ENCODE data around the gene FRMD5.

The FRMD5 gene

DNA sequence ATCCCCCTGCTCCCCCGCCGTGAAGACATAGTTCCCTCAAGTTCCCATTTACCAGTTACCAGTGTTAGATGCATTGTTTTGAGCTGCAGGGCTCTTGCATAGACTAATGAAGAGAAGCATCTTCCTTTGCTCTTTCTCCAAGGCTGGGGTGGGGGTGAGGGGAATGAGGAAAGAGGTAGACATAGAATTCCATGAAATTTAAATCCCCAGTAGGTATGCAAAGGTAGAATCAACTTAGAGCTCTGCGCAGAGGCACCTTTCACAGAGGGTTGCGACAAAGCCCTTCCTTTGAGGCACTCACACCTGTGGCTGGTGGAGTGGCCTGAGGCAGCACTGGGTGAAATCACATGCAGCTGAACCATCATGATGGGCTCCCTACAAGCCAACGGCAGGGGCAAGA is 266.9 kb downstream of the FRMD5 start:
- no peak for DNase-seq (ENCODE audit: low read depth in 2 of 2)

DNA sequence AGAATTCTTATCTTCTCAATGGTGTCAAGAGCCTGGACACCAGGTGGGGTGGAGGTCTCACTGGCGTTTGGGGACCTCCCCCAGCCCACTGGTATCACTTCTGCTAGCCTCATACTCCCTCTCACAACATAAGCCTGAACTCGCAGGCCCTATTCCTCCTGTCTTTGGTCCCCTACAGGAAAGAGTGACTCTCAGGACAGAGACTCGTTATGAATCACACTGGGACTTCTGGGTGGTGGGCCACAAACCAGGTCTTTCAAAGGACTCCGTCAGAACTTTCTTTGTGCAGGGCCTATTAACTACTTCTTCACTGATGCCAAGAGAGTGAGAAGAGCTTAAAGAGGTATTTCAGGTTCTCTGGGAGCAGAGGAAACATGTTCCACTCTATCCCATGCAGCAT is 267.9 kb downstream of the FRMD5 start:
- no peak for DNase-seq (ENCODE audit: low read depth in 2 of 2)

DNA sequence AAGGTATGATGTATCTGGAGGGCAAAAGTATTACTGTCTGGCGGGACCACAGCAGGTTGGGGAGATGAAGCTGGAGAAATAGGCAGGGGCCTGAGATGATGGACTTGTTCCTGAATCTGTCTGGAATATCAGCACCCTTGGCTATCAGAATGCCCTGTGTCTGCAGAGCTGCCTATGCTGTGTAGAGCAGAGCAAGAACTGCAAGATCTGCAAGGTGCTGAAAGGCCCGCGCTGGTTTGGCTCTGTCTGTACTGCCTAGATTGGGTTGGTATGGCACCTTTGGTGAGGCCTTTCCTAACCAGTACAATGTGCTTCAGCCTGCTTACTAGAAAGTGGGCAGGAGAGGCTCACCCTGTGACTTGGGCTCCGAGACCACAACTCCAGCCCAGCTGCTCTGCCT is 271.5 kb downstream of the FRMD5 start:
- DNase-seq (ENCODE audit: low read depth in 2 of 2) = no peak

DNA sequence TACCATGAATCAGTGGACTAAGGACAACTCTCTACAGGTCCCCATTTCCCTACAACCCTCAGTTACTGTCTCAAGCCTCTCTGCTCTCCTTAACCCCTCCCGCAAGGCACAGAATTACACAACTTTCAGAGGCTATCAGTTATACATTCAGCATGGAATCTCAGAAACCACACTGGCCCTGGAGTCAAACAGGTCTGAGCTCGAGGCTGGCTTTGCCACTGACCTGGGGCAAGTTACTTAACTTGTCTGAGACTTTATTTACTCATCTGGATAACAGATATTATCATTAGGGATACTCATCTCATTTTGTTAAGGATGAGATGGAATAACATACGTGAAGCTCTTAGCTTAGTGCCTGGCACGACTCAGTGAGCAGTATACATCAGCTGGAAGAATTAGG is 273.1 kb downstream of the FRMD5 start:
- DNase-seq (ENCODE audit: low read depth in 2 of 2) = no peak

DNA sequence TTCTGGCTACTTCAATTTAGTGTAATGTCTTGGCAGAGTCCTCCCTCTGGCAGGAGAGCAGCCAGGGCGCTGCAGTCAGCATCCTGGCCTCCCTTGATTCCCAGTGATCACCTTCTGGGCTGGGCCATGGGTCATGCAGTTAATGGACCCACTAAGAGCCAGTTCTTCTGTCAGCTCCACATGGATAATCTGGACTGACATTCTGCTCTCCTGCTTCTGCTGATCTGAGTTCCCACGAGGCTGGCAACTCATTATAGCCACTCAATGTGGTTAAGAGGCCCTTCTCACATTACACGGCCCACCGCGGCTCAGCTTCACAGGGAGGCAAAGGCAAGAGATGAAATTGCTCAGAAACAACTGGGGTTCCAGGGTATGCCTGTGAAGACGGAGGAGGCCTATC is 274.3 kb downstream of the FRMD5 start:
- DNase-seq (ENCODE audit: low read depth in 2 of 2) = no peak

DNA sequence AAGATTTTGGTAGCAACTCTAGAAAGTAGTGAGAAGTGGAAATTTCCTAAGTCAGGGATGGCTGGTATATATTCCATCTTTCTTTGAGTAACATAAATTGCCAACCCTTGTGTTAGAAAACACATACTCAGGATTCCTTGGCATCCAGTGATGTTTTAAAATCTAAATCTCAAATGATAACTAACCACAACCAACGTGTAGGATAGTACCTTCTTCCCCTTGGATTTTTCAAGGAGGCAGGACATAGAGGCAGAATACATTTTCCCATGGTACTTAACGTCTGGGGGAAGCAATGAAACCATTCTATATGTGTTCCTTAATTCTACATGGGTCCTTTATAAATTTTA is 274.8 kb downstream of the FRMD5 start:
- DNase-seq (ENCODE audit: low read depth in 2 of 2) = no peak

DNA sequence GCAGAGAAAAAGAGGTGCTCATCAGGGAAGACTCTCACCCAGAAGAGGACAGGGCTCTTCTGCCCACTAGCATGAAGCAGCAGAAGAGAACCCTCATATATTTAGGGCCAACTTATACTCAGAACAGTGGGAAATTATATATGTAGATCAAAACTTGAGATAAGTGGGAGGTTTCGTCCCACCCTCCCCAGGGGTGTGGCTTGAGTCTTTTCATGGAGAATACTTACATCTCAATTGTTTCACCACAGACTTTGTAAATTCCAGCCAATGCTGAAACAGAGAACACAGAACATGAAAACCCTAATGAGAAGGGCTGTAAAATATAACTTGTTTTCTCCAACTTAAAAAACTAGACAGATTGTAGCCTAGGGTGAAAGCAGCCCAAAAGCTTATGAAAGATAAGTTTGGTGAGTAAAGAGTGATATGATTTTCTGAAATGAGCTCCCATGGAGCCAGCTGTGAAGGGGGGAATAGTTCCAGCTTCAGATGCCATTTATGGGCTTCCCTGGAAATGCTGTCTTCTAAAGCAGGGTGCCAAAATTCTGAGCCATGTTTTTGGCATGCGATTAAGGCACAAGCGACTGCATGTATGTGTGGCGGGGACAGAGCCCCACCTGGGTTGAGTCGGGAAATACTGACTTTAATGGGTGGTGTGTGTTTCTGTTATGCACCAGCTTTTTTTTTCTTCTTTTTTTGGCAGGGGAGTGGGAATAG is 275.4 kb downstream of the FRMD5 start:
- no peak for DNase-seq (ENCODE audit: low read depth in 2 of 2)

DNA sequence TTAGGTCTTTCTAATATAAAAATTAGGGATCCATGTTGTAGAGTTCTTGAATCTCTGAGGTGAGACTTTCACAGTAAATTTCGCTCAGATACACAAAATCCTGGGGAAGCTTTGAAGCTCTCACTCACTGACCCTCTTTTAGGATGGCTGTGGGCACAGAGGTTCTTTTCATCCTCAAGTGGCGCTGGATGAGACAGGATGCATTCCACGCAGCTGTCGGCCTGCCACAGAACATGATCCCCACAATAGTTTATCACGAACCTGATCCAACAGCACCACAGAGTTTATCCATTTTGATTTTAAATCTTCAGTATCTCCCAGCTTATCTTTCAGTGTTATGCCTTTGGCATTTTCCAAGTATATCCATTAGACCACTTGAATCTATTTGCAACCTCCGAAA is 276.4 kb downstream of the FRMD5 start:
- DNase-seq (ENCODE audit: low read depth in 2 of 2) = no peak

DNA sequence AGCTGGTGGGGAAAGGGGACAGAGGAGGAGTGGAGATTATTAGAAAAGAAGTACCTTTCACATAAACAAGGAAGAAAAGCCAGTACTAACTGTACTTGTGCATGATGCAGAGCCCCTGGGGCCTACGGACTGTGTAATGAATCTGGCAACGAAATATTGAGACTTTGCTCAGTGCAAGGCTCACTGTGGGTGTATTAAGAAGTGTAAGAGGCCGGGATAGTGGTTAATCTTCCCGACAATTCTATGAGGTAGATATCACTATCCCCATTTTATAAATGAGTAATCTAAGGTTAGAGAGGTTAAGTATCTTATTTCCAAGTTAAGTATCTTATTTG is 278.8 kb downstream of the FRMD5 start:
- no peak for DNase-seq (ENCODE audit: low read depth in 2 of 2)

DNA sequence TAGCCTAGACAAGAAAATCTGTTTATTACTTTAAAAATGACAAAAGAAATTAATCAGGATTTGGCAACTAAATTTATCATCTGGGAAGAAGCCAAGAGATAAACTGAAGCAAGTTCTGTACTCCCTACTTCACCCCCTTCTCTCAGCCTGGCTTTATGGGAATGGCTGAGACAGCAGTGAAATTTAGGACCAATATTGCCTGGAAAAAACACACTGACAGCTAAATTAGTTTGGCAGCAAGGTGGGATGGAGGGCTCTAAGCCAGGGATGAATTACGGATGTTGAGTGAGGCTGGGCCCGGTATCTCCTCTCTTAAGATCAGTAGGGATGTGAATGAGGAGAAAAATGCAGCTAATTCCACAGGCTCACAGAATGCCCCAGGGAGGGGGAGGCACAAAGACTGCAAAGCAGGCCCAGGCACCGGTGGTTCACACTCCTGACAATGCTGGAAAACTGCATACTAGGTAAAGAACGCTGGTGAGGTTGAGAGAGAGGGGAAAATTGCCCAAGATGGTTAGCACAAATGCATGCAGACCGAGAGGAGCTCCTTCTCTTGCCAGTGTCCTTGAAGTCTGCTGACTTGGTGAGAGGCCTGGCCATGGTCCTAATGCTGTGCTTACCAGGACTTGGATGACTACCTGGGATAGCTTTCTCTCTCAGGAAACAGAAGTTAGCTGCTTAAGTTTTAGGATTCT is 279.3 kb downstream of the FRMD5 start:
- DNase-seq (ENCODE audit: low read depth in 2 of 2) = no peak

DNA sequence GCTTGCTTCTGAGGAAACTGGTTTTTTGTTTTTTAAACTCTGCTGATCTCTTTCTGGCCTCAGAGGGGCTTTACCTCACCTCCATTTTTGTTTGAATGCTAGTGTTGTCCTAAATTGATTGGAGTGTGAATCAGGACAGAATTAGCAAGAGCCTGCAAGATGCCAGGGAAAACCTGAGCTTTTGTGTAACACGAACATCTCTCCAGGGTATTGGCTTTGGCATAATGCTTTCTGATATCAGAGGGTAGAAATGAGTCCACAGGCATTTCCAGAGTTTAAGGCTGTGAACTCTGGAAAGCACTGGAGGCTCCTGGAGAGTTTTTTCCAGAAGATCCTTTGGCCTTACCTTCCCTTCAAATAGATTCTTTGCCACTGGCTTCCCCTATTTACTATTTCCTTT is 281.1 kb downstream of the FRMD5 start:
- DNase-seq (ENCODE audit: low read depth in 2 of 2) = no peak

DNA sequence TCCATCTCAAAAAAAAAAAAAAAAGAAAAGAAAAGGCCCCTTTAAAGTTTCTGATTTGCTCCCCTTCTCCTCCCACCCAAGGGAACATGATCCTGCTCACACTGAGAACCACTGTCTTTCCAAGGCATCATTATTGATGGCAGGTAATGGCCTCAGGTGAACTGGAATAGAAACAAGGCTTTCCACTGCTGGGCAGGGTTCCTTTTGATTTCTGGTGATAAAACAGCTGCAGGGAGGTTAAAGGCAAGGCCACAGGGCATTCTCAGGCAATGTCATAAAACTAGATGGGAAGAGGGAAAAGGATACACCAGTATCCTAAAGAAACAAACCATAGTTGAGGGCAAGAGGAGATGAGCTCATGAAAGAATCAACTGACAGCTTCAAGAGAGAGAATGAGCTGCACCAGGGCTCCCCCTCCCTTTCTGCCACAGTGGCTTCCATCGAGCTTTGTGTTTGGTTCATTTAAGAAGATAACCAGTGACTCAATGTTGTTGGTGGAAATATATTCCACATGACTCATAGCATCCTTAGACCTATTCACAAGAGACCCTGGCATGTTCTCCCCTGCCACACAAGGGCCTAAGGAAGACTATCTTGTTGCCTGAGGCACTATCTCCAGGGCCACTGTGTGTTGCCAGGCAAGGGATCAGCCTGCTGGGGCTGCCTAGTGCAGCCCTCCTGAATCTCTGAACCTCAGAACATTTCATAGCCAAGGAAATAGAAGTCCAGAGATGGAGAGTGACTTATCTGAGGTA is 281.9 kb downstream of the FRMD5 start:
- DNase-seq (ENCODE audit: low read depth in 2 of 2) = no peak

DNA sequence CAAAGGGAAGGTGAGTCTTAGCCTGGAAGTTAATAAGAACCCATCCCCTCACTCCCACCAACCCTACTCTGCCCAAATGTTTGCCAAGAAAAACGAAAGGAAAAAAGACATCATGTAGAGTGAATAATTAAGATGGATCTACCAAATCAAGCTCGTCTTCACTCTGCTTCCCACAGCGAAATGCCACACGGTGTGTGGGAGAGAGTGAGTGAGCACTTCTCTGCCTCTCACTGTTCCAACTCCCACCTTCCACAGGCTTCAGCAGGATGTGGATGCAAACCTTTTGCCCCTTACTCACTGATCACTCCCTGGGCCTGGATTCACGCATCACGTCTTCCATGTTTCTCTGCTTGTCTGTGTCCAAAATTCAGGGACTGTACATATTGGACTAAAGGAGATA is 282.9 kb downstream of the FRMD5 start:
- no peak for DNase-seq (ENCODE audit: low read depth in 2 of 2)

DNA sequence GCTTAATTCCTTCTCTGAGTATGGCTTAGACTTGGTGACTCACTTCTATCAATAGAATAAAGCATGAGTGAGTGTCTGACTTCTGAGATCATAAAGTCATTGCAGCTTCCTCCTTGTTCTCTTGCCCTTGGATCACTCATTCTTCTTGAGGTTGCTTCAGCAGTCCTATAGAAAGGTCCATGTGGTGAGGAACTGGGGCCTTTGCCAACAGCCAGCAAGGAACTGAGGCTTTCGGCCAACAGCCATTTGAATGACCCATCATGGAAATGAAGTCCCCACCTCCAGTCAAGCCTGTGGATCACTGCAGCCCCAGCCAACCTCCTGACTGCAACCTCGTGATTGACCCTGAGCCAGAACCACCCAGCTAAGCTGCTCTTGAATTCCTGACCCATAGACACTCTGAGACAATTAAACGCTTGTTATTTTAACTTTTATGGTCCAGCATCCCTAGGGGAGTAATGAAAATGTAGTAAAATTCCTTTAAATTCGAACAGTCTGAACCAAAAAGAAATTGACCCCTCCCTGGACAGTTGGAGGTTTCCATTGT is 283.8 kb downstream of the FRMD5 start:
- no peak for DNase-seq (ENCODE audit: low read depth in 2 of 2)

DNA sequence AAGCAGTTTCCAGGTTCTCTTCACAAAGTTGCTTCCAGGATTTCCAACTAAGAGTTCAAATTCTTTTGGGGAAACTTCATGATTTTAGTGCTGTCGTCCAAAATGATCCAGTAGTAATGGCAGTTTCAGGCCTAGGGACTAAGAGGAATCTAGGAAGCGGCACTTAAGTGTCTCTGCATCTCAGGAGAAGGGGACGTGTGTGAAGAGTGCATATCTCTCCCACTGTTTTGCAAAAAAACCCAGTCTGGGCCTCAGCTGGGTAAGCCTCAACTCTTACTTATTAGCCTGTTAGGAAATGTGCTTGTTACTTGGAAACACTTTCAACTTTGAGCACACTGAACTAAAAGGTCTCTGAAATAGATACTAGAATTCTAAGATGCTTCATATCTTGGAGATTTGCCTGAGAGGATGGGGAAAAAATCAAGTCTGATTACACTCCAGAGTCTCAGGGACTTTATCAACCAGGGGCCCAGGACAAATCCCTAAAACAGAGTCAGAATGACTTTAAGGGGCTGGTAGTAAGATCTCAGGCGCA is 286.5 kb downstream of the FRMD5 start:
- DNase-seq (ENCODE audit: low read depth in 2 of 2) = no peak

DNA sequence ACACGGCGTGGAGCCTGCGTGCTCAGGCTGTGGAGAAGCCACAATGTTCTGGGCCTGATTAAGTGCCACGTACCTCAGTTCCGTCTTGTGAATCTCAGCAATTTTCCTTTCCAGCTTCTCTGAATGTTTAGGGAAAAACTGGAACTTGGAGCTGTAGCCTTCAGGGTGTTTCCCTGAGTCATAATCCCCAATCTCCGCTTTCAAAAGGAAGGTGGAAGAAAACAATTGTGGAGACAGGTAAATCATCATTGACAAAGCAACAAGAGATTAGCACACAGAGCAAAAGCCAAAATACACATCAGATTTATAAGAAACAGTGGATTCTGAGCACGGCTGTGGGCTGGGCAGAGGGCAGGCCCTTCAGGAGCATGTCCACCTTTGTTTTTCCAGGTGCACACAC is 289.3 kb downstream of the FRMD5 start:
- no peak for DNase-seq (ENCODE audit: low read depth in 2 of 2)

DNA sequence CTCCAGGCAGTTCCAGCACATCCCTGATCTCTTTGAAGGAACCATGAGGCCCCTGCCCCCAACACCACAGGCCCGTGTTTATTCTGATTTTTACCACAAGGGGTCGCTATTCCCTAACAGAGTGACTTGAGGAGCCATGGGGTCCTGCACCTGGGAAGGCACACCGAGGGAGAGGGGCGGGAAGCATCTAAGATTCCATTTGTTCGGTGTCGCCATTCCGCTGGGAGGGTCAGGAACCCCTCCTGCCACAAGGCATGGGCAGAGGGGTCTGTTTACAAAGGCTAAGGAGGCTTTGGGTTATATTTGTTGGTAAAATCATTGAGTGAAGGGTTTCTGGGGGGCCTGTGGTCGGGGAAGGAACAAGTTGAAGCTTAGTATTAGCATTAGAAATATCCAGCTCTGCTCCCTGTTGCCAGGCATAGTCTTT is 291.2 kb downstream of the FRMD5 start:
- DNase-seq (ENCODE audit: low read depth in 2 of 2) = peak; percentile 12 to 56

DNA sequence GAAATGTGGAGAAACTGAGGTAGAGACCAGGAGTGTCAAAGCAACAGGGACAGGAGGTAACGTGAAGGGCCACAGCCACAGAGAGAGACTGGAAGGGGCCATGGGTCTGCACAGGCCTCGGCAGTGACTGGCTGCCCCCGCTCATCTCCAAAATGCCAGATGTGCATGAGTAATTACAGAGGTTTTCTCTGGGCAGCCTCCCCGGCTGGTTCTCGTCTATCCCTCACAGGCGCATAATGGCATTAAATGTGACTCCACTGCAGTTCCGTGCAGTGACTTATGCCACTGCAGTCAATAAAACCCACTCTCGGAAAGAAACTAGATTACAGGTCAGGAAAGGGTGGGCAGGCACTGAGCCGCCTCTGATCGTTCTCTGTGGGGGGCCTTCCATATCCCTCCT is 293.6 kb downstream of the FRMD5 start:
- no peak for DNase-seq (ENCODE audit: low read depth in 2 of 2)

DNA sequence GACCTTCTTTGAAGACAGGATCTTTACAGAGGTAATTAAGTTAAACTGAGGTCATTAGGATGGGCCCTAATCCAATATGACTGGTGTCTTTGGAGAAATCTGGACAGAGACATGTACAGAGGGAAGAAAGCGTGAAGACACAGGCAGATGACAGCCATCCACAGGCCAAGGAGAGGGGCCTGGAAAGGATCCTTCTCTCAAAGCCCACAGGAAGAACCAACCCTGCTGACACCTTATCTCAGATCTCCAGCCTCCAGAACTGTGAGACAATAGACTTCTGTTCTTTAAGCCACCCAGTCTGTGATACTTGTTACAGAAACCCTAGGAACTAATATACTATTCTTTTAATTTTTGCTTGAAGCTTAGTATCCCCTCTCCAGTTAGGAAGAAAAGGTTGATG is 294.1 kb downstream of the FRMD5 start:
- DNase-seq (ENCODE audit: low read depth in 2 of 2) = no peak

DNA sequence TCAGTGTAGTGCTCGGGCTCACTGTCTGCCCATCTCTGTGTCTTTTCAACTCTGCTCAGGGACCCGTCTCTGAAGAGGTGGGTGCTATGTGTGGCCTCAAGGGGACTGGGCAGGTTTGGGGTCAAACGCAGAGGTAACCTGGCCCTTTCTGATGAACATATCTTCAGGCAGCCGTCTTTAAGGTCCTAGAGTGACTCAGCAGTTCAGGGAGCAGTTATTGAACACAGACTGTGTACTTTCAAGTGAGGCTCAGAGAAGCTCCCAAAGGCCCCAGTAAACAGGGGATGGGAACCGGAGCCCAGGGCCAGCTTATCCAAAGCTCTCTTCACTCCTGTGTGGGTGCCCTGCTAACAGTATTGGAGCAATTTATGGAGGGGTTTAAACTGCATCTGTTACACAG is 295.1 kb downstream of the FRMD5 start:
- no peak for DNase-seq (ENCODE audit: low read depth in 2 of 2)

DNA sequence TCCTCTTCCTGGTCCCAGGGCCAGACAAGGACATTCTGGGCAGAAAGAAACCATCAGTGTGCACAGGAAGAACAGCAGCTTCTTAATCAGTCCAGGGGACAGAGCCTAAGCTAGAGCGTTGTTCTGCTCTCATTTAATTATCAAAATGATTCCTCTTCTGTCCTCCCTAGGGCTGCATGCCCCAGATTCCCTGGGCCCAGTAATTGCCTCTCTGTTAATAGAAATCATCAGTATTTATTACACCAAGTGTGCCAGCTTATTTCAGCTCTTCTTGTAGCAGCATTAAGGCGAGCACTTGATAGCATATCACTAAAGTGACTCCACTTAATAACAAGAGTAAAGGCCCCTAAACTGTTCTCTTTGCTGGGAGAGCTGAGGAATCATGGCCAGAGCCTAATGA is 296.2 kb downstream of the FRMD5 start:
- no peak for DNase-seq (ENCODE audit: low read depth in 2 of 2)

DNA sequence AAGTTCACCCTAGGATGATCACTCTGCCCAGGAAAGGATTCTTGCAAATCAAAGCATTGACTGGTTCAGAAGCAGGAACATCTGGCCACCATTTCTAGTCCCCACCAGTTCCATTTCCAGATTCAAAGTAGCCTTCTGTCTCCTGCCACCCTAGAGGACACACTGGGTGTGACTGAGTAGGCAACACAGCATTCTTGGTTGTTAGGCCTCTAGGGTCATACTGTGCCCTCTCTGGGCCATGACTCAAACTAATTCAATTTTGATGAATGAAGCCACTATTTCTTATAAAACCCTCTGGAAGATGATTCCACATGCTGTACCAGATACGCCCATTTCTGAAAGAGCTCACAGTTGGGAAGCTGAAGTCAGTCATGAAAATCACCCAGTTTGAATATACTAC is 298.5 kb downstream of the FRMD5 start:
- DNase-seq (ENCODE audit: low read depth in 2 of 2) = no peak

DNA sequence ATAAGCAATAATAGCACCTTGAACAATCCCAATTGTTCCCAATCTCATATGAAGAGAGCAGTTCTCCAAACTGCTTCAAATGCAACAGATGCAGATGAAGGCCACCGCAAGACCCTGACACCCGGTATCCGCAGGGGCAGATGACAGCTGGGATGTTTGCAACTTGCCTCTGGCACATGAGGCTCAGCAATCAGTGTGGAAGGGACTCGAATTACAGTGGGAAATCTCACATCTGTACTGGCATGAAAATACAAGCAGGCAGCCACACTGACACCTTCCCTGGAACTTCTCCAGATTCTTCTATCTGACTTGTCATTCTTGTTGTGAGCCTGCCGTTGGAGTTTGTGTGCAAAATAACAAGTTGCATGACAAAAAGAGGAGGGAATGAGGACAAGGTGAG is 299.5 kb downstream of the FRMD5 start:
- DNase-seq (ENCODE audit: low read depth in 2 of 2) = no peak

Measured in stimulated activated CD4-positive, alpha-beta T cell treated with anti-CD3 and anti-CD28 coated beads, Interleukin-15, amount 100 ng/mL, for 48 hours (primary cell).